Brain microvascular endothelial cell (primary cell): ENCODE results near the gene FFAR2.

Source experiments
- DNase-seq: peaks from one replicate; pipeline ENCODE4 v3.0.0-alpha.2; 2020
- H3K27ac ChIP-seq: fragments of 250-450 bp; sonication (Bioruptor Pico); 2 replicates; pipeline ENCODE4 v1.5.1; 2020; ENCODE audit warnings: mild to moderate bottlenecking, moderate library complexity
- H3K27me3 ChIP-seq: fragments of 250-450 bp; sonication (Bioruptor Pico); replicated peaks from 2 replicates; pipeline ENCODE4 v1.5.1; 2020; ENCODE audit warnings: mild to moderate bottlenecking
- H3K36me3 ChIP-seq: fragments of 250-450 bp; sonication (Bioruptor Pico); replicated peaks from 2 replicates; pipeline ENCODE4 v1.5.1; 2020; ENCODE audit warnings: mild to moderate bottlenecking
- H3K4me3 ChIP-seq: 2 replicates; pipeline ENCODE4 v1.5.1; 2011; ENCODE audit warnings: low read depth, mild to moderate bottlenecking, control low read depth, low read length, moderate library complexity
- in situ Hi-C: cut with HindIII; loops from 2 replicates; pipeline ENCODE4 v1.10.0; 2017; ENCODE audit warnings: low sequenced_read_pairs, low pct_ligation_motif_present
- TF ChIP-seq, protein P1 (sequence below): IDR thresholded peaks from 2 replicates; pipeline ENCODE4 v1.5.1; 2011; ENCODE audit warnings: low read depth, mild to moderate bottlenecking, moderate library complexity, low read length, control low read depth, inconsistent platforms; ENCODE audit errors: missing control alignments

Gene FFAR2

DNA sequence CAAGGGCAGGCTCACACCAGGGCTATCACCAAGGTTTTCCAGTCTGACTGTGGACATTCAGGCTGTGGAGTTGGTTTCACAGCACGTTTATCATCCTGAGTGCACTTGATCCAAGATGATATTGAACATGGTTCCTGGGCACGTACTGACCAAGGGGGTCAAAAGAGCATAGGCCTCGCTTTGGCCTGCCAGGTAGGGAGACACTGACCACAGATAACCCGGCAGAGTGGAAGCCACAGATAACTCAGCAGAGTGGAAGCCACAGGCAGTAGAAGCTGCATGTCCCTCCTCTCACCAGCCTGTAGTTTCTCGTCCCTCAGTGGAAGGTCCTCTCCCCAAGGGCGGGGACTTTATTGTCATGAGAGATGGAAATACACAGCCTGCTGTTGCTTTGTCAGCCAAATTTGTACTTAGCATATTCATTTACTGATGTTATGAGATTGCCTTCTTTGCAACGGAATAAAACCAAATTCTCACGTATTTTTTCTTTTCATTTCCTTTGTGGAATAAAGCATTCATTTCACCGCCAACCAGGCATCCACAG, 51.0 kb downstream of the FFAR2 start:
- Histone ChIP-seq H3K27ac (no peak overlapping the region), H3K36me3 (no peaks in the 10 kb centered on the region), H3K4me3 (no peak overlapping the region), H3K27me3 (no peaks in the 10 kb centered on the region)
- in situ Hi-C loops, result no loop called here
- DNase-seq, result no peak
- TF ChIP-seq, protein P1, sequence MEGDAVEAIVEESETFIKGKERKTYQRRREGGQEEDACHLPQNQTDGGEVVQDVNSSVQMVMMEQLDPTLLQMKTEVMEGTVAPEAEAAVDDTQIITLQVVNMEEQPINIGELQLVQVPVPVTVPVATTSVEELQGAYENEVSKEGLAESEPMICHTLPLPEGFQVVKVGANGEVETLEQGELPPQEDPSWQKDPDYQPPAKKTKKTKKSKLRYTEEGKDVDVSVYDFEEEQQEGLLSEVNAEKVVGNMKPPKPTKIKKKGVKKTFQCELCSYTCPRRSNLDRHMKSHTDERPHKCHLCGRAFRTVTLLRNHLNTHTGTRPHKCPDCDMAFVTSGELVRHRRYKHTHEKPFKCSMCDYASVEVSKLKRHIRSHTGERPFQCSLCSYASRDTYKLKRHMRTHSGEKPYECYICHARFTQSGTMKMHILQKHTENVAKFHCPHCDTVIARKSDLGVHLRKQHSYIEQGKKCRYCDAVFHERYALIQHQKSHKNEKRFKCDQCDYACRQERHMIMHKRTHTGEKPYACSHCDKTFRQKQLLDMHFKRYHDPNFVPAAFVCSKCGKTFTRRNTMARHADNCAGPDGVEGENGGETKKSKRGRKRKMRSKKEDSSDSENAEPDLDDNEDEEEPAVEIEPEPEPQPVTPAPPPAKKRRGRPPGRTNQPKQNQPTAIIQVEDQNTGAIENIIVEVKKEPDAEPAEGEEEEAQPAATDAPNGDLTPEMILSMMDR, result no peak

- Histone ChIP-seq H3K27me3 (no peaks in the 10 kb centered on the region), H3K36me3 (no peaks in the 10 kb centered on the region), H3K27ac (no peak overlapping the region), H3K4me3 (no peak overlapping the region)
- in situ Hi-C loops, result no loop called here
- TF ChIP-seq, protein P1, result no peak
- no peak for DNase-seq
Observed at GRCh38 chr19:35500611-35501010, 52.6 kb downstream of the FFAR2 start.
